Measurements from ENCODE around the gene TUBB4A. TPM values are rescaled to one million over a fixed set of nuclear protein-coding genes. Genes with fewer than 3 reads are reported as not detected.

TUBB4A gene
- total and polyA plus RNA-seq, 9 of the 15 experiments (the other 6 are each of a cell fraction or from before 2014, with no cell fraction given) = 0.14 to 7.0 (median 0.75) TPM

DNA sequence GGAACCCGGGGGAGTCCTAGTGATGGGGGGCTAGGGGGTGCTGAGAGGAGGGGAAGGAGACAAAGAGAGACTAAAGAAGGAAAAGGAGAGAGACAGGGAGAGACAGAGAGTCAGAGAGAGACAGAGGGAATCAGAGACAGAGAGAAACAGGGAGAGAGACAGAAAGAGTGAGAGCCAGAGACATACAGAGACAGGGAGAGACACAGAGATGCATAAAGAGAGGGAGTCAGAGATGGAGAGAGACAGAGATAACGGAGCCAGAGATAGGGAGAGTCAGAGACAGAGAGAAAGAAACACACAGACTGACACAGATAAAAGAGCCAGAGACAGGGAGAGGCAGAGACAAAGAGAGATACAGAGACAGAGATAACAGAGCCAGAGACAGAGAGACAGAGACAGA lies 27.2 kb upstream of the TUBB4A start (continued):
- TF ChIP-seq, protein P1, sequence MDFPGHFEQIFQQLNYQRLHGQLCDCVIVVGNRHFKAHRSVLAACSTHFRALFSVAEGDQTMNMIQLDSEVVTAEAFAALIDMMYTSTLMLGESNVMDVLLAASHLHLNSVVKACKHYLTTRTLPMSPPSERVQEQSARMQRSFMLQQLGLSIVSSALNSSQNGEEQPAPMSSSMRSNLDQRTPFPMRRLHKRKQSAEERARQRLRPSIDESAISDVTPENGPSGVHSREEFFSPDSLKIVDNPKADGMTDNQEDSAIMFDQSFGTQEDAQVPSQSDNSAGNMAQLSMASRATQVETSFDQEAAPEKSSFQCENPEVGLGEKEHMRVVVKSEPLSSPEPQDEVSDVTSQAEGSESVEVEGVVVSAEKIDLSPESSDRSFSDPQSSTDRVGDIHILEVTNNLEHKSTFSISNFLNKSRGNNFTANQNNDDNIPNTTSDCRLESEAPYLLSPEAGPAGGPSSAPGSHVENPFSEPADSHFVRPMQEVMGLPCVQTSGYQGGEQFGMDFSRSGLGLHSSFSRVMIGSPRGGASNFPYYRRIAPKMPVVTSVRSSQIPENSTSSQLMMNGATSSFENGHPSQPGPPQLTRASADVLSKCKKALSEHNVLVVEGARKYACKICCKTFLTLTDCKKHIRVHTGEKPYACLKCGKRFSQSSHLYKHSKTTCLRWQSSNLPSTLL (IDR thresholded peaks at IDR 0.05) = peak; percentile 43; the same call in 1 of the 2 replicates
- TF ChIP-seq, protein P2, sequence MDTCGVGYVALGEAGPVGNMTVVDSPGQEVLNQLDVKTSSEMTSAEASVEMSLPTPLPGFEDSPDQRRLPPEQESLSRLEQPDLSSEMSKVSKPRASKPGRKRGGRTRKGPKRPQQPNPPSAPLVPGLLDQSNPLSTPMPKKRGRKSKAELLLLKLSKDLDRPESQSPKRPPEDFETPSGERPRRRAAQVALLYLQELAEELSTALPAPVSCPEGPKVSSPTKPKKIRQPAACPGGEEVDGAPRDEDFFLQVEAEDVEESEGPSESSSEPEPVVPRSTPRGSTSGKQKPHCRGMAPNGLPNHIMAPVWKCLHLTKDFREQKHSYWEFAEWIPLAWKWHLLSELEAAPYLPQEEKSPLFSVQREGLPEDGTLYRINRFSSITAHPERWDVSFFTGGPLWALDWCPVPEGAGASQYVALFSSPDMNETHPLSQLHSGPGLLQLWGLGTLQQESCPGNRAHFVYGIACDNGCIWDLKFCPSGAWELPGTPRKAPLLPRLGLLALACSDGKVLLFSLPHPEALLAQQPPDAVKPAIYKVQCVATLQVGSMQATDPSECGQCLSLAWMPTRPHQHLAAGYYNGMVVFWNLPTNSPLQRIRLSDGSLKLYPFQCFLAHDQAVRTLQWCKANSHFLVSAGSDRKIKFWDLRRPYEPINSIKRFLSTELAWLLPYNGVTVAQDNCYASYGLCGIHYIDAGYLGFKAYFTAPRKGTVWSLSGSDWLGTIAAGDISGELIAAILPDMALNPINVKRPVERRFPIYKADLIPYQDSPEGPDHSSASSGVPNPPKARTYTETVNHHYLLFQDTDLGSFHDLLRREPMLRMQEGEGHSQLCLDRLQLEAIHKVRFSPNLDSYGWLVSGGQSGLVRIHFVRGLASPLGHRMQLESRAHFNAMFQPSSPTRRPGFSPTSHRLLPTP (IDR thresholded peaks at IDR 0.05; ENCODE audit: borderline replicate concordance, extremely low read depth, insufficient read length) = no peak
- TF ChIP-seq CC2D1A (IDR thresholded peaks at IDR 0.05) = peak; percentile 33
- TF ChIP-seq PTRF (tag; IDR thresholded peaks at IDR 0.05) = no peak
- TF ChIP-seq HLTF (IDR thresholded peaks at IDR 0.05) = peak; percentile 64
- TF ChIP-seq PHF20 (IDR thresholded peaks at IDR 0.05; ENCODE audit: partially characterized antibody) = peak; percentile 66
- TF ChIP-seq NFIC (IDR thresholded peaks at IDR 0.05) = peak; percentile 4; the same call in 1 of the 2 replicates
- TF ChIP-seq, protein P3, sequence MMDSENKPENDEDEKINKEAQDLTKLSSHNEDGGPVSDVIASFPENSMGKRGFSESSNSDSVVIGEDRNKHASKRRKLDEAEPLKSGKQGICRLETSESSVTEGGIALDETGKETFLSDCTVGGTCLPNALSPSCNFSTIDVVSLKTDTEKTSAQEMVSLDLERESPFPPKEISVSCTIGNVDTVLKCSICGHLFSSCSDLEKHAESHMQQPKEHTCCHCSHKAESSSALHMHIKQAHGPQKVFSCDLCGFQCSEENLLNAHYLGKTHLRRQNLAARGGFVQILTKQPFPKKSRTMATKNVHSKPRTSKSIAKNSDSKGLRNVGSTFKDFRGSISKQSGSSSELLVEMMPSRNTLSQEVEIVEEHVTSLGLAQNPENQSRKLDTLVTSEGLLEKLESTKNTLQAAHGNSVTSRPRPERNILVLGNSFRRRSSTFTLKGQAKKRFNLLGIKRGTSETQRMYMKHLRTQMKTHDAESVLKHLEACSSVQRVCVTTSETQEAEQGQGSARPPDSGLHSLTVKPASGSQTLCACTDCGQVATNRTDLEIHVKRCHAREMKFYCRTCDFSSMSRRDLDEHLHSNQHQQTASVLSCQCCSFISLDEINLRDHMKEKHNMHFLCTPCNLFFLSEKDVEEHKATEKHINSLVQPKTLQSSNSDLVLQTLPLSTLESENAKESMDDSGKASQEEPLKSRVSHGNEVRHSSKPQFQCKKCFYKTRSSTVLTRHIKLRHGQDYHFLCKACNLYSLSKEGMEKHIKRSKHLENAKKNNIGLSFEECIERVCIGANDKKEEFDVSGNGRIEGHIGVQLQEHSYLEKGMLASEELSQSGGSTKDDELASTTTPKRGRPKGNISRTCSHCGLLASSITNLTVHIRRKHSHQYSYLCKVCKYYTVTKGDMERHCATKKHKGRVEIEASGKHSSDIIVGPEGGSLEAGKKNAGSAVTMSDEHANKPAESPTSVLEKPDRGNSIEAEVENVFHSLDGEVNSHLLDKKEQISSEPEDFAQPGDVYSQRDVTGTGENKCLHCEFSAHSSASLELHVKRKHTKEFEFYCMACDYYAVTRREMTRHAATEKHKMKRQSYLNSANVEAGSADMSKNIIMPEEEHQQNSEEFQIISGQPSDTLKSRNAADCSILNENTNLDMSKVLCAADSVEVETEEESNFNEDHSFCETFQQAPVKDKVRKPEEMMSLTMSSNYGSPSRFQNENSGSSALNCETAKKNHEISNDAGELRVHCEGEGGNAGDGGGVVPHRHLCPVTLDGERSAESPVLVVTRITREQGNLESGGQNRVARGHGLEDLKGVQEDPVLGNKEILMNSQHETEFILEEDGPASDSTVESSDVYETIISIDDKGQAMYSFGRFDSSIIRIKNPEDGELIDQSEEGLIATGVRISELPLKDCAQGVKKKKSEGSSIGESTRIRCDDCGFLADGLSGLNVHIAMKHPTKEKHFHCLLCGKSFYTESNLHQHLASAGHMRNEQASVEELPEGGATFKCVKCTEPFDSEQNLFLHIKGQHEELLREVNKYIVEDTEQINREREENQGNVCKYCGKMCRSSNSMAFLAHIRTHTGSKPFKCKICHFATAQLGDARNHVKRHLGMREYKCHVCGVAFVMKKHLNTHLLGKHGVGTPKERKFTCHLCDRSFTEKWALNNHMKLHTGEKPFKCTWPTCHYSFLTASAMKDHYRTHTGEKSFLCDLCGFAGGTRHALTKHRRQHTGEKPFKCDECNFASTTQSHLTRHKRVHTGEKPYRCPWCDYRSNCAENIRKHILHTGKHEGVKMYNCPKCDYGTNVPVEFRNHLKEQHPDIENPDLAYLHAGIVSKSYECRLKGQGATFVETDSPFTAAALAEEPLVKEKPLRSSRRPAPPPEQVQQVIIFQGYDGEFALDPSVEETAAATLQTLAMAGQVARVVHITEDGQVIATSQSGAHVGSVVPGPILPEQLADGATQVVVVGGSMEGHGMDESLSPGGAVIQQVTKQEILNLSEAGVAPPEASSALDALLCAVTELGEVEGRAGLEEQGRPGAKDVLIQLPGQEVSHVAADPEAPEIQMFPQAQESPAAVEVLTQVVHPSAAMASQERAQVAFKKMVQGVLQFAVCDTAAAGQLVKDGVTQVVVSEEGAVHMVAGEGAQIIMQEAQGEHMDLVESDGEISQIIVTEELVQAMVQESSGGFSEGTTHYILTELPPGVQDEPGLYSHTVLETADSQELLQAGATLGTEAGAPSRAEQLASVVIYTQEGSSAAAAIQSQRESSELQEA (IDR thresholded peaks at IDR 0.05; ENCODE audit: low read depth) = peak; percentile 60
- no peak for TF ChIP-seq ETV1 (tag; conservative IDR thresholded peaks at IDR 0.05; ENCODE audit: low read depth)
- 0 out of 4 replicates have a peak, but pooled peaks of 1 of the 2 experiments have one; percentile 19 for TF ChIP-seq ARNT (IDR thresholded peaks at IDR 0.05)
- 0 out of 2 replicates have a peak, but pooled peaks have one; percentile 62 for TF ChIP-seq DNMT1 (IDR thresholded peaks at IDR 0.05)
- TF ChIP-seq, protein P4, sequence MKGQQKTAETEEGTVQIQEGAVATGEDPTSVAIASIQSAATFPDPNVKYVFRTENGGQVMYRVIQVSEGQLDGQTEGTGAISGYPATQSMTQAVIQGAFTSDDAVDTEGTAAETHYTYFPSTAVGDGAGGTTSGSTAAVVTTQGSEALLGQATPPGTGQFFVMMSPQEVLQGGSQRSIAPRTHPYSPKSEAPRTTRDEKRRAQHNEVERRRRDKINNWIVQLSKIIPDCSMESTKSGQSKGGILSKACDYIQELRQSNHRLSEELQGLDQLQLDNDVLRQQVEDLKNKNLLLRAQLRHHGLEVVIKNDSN (CRISPR knock-in tag; IDR thresholded peaks at IDR 0.05) = no peak
- peak; percentile 5; the same call in 1 of the 2 replicates for TF ChIP-seq OTX1 (CRISPR knock-in tag; IDR thresholded peaks at IDR 0.05)
- TF ChIP-seq BCOR (IDR thresholded peaks at IDR 0.05) = peak; percentile 58
- TF ChIP-seq CBX8 (IDR thresholded peaks at IDR 0.05; ENCODE audit: borderline replicate concordance, extremely low read depth, low read depth, low read length, poor library complexity, severe bottlenecking) = no peak
- no peak for TF ChIP-seq PHF21A (IDR thresholded peaks at IDR 0.05; ENCODE audit: borderline replicate concordance, low read depth)
